ENCODE measurements around the gene DHX8. TPM values are rescaled to one million over a fixed set of nuclear protein-coding genes. Genes with fewer than 3 reads are reported as not detected.

The DHX8 gene
- polyA plus RNA-seq, 1 donor (not counting 4 experiments of a cell fraction or from before 2014, with no cell fraction given) = 30.1 TPM

DNA sequence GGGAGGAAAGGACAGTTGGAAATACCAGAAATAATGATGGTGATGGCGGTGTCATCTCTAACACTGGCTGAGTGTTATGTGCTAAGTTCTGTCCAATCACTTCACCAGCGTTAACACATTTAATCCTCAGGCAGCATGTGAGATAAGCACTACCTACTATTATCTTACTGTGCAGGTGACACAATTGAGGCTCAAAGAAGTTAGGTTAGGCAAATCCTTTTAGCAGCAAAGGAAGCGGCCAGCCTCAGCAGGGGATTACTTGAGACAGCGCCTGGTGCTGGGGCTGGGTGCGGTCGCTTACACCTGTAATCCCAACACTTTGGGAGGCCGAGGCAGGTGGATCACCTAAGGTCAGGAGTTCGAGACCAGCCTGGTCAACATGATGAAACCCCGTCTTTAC, 18.7 kb upstream of the DHX8 start:
- FAIRE-seq (no peak), DNase-seq (ENCODE audit: low read depth, low spot score) (no peak)
- no peaks in the 10 kb centered on the region for H3K27me3 ChIP-seq (ENCODE audit: control insufficient read depth, extremely low read depth, insufficient read depth, low read length)
- H3K27ac ChIP-seq (ENCODE audit: control insufficient read depth, insufficient read depth, low read length) = no peak overlapping the region
- H3K9me1 ChIP-seq (ENCODE audit: control insufficient read depth, extremely low read depth, insufficient read depth, low read length) = no peaks in the 10 kb centered on the region
- no peak overlapping the region for H2AFZ ChIP-seq (ENCODE audit: control insufficient read depth, low read length)
- peaks cover 24% of the 10 kb centered on the region for H3K4me1 ChIP-seq (ENCODE audit: control insufficient read depth, extremely low read depth, insufficient read depth, low read length)
- H3K9me3 ChIP-seq (ENCODE audit: control insufficient read depth, low read depth, low read length) = no peaks in the 10 kb centered on the region
- no peak overlapping the region for H3K4me3 ChIP-seq (ENCODE audit: control insufficient read depth in 2 of 3, extremely low read depth in 1 of 3, insufficient read depth in 2 of 3, low read depth in 1 of 3, low read length in 3 of 3)
- H3K36me3 ChIP-seq (ENCODE audit: control insufficient read depth in 2 of 2, extremely low read depth in 1 of 2, insufficient read depth in 2 of 2, low read length in 2 of 2) = no peaks in the 10 kb centered on the region
- H3K9ac ChIP-seq (ENCODE audit: control insufficient read depth, extremely low read depth, insufficient read depth, low read length) = no peak overlapping the region
- dilution Hi-C loops (cut with MboI; ENCODE audit: extremely low pct_ligation_motif_present, low sequenced_read_pairs) = loop anchor here (5.0 kb wide), 1 partner anchor 68 kb away; the partner anchor contains the start of gene ARL4D
- TF ChIP-seq, protein P1, sequence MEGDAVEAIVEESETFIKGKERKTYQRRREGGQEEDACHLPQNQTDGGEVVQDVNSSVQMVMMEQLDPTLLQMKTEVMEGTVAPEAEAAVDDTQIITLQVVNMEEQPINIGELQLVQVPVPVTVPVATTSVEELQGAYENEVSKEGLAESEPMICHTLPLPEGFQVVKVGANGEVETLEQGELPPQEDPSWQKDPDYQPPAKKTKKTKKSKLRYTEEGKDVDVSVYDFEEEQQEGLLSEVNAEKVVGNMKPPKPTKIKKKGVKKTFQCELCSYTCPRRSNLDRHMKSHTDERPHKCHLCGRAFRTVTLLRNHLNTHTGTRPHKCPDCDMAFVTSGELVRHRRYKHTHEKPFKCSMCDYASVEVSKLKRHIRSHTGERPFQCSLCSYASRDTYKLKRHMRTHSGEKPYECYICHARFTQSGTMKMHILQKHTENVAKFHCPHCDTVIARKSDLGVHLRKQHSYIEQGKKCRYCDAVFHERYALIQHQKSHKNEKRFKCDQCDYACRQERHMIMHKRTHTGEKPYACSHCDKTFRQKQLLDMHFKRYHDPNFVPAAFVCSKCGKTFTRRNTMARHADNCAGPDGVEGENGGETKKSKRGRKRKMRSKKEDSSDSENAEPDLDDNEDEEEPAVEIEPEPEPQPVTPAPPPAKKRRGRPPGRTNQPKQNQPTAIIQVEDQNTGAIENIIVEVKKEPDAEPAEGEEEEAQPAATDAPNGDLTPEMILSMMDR (optimal IDR thresholded peaks at IDR 0.05 in 1 of 3, IDR thresholded peaks at IDR 0.05 in 1 of 3, conservative IDR thresholded peaks at IDR 0.05 in 1 of 3; ENCODE audit: extremely low read depth in 1 of 3, insufficient read depth in 2 of 3, low read length in 3 of 3) = no peak
- TF ChIP-seq EZH2 (IDR thresholded peaks at IDR 0.05; ENCODE audit: low read length) = no peak
- H4K20me1 ChIP-seq (ENCODE audit: control insufficient read depth, extremely low read depth, insufficient read depth, low read length) = no peaks in the 10 kb centered on the region
- H3K79me2 ChIP-seq (ENCODE audit: control insufficient read depth, insufficient read depth, low read length) = no peaks in the 10 kb centered on the region
- no peak overlapping the region for H3K4me2 ChIP-seq (ENCODE audit: control insufficient read depth, extremely low read depth, insufficient read depth, low read depth, low read length)

DNA sequence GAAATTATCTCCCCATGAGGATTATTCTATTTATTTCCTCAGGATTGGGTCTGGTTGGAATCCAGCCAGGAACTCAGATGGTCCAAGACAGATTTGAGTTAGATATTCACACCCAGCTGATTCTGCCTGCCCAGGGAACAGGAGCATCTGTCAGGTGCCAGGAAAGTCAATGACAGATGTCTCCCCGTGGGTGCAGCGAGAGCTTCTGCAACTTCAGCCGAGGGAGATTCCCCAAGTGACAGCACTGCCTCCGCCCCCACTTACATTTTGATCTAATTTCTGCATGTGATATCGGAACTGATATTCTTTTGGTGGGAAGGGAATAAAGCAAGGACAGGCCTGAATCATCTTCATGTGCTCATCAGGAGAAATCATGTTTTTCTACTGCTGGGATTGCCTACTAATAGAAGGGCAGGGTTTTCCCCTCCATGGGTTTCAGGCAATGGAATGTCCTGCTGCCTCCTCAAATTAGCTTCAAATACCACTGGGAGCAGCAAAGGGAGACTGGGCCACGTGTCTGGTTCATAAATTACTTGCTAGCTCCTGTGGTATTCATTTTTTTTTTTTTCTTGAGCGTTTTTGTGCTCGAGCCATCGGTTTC, 15.7 kb upstream of the DHX8 start:
- H2AFZ ChIP-seq (ENCODE audit: control insufficient read depth, low read length) = no peak overlapping the region
- peak overlapping the region; percentile 72 for H3K9ac ChIP-seq (ENCODE audit: control insufficient read depth, extremely low read depth, insufficient read depth, low read length)
- no peaks in the 10 kb centered on the region for H3K9me3 ChIP-seq (ENCODE audit: control insufficient read depth, low read depth, low read length)
- no peak for DNase-seq (ENCODE audit: low read depth, low spot score)
- H3K4me1 ChIP-seq (ENCODE audit: control insufficient read depth, extremely low read depth, insufficient read depth, low read length) = peaks cover 36% of the 10 kb centered on the region
- dilution Hi-C loops (cut with MboI; ENCODE audit: extremely low pct_ligation_motif_present, low sequenced_read_pairs) = loop anchor here (5.0 kb wide), 1 partner anchor 71 kb away; the partner anchor contains the start of gene ARL4D
- no peaks in the 10 kb centered on the region for H3K36me3 ChIP-seq (ENCODE audit: control insufficient read depth in 2 of 2, extremely low read depth in 1 of 2, insufficient read depth in 2 of 2, low read length in 2 of 2)
- TF ChIP-seq, protein P1 (optimal IDR thresholded peaks at IDR 0.05 in 1 of 3, IDR thresholded peaks at IDR 0.05 in 1 of 3, conservative IDR thresholded peaks at IDR 0.05 in 1 of 3; ENCODE audit: extremely low read depth in 1 of 3, insufficient read depth in 2 of 3, low read length in 3 of 3) = peak in 1 of 3 experiments; percentile 10
- TF ChIP-seq EZH2 (IDR thresholded peaks at IDR 0.05; ENCODE audit: low read length) = no peak
- H3K27me3 ChIP-seq (ENCODE audit: control insufficient read depth, extremely low read depth, insufficient read depth, low read length) = no peaks in the 10 kb centered on the region
- peak overlapping the region in 2 of 3 experiments; percentile 6 to 34 for H3K4me3 ChIP-seq (ENCODE audit: control insufficient read depth in 2 of 3, extremely low read depth in 1 of 3, insufficient read depth in 2 of 3, low read depth in 1 of 3, low read length in 3 of 3)
- peak overlapping the region; percentile 96 for H3K27ac ChIP-seq (ENCODE audit: control insufficient read depth, insufficient read depth, low read length)
- no peaks in the 10 kb centered on the region for H3K79me2 ChIP-seq (ENCODE audit: control insufficient read depth, insufficient read depth, low read length)
- H3K4me2 ChIP-seq (ENCODE audit: control insufficient read depth, extremely low read depth, insufficient read depth, low read depth, low read length) = peak overlapping the region; percentile 85
- no peaks in the 10 kb centered on the region for H4K20me1 ChIP-seq (ENCODE audit: control insufficient read depth, extremely low read depth, insufficient read depth, low read length)
- no peaks in the 10 kb centered on the region for H3K9me1 ChIP-seq (ENCODE audit: control insufficient read depth, extremely low read depth, insufficient read depth, low read length)
- peak; percentile 87 for FAIRE-seq
